ENCODE results near the gene CTNNA2. TPM values are rescaled to one million over a fixed set of nuclear protein-coding genes. Genes with fewer than 3 reads are reported as not detected.

Gene CTNNA2
- total and polyA plus RNA-seq, 2 of the 8 experiments (the other 6 are each of a cell fraction or from before 2014, with no cell fraction given), result 3.9 to 9.0 TPM

DNA sequence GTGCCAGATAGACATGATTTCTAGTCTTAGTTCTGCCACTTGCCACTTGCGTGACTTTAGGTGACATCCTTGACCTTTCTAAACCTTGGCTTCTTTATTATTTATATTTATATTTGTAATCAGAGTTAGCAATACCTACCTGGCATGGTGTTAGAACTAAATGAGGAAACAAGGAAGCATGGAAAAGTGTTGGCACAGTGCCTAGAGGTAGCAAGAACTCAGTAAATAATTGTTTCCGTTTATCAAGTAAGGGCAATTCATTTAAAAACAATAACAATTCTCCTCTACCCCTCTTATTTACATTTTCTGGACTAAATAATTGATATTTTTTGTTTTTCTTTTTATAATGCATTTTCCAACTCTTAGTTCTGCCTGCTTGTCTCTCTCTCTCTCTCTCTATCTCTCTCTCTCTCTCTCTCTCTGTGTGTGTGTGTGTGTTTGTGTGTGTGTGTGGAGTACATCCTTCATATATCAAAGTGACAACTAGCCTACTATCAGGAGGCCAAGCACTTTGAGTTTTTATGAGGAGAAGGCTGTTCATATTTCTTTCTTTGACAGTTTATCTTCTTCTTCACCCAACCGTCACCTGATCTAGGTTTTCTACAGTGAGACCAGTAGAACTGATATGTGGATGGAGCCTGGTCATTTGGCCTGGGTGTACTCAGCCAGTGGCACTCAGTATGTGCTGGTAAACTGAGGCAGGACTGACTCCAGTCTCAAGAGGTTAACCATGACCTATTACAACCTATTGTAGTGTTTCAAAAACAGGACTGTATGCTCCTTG is 657.2 kb downstream of the CTNNA2 start (continued):
- TF ChIP-seq SAP30 (IDR thresholded peaks at IDR 0.05; ENCODE audit: insufficient read depth, insufficient replicate concordance, low read length), result no peak
- no peak for TF ChIP-seq KDM4A (IDR thresholded peaks at IDR 0.05; ENCODE audit: low read depth, low read length, severe bottlenecking)
- TF ChIP-seq GTF2F1 (IDR thresholded peaks at IDR 0.05; ENCODE audit: borderline replicate concordance, low read depth, low read length), result no peak
- no peak for TF ChIP-seq BRCA1 (IDR thresholded peaks at IDR 0.05; ENCODE audit: low read depth, low read length)
- TF ChIP-seq TBP (IDR thresholded peaks at IDR 0.05; ENCODE audit: low read depth, low read length), result no peak
- TF ChIP-seq, protein P1, sequence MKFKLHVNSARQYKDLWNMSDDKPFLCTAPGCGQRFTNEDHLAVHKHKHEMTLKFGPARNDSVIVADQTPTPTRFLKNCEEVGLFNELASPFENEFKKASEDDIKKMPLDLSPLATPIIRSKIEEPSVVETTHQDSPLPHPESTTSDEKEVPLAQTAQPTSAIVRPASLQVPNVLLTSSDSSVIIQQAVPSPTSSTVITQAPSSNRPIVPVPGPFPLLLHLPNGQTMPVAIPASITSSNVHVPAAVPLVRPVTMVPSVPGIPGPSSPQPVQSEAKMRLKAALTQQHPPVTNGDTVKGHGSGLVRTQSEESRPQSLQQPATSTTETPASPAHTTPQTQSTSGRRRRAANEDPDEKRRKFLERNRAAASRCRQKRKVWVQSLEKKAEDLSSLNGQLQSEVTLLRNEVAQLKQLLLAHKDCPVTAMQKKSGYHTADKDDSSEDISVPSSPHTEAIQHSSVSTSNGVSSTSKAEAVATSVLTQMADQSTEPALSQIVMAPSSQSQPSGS (IDR thresholded peaks at IDR 0.05; ENCODE audit: low read length), result no peak
- no peak for TF ChIP-seq RFX5 (IDR thresholded peaks at IDR 0.05; ENCODE audit: borderline replicate concordance, low read depth, low read length)
- no peak for TF ChIP-seq GABPA (IDR thresholded peaks at IDR 0.05; ENCODE audit: borderline replicate concordance, insufficient read depth, low read length)
- TF ChIP-seq PHF8 (conservative IDR thresholded peaks at IDR 0.05; ENCODE audit: low read depth, low read length), result no peak
- TF ChIP-seq, protein P2, sequence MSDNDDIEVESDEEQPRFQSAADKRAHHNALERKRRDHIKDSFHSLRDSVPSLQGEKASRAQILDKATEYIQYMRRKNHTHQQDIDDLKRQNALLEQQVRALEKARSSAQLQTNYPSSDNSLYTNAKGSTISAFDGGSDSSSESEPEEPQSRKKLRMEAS (IDR thresholded peaks at IDR 0.05), result no peak

Measured in H1 (cell line).